Left lung (tissue), 10 donors: ENCODE measurements around the gene RALGPS1. TPM values are rescaled to one million over a fixed set of nuclear protein-coding genes. Genes with fewer than 3 reads are reported as not detected.

ENCODE experiments used
- ATAC-seq: fragments of 200-7000 bp; cut with Tn5 transposase; one replicate; pipeline ENCODE4 v1.9.1; 2020; ENCODE audit warnings: moderate library complexity
- DNase-seq, 4 donors: peaks; one replicate each; pipeline ENCODE4 v3.0.0-alpha.2; 2013 to 2020
- H3K27ac ChIP-seq, 2 donors: fragments of 200-600 bp; sonication (generic) in 1 of 2; one replicate each; pipeline versions ENCODE4 v1.5.0 to v1.8.0; 2020 to 2021
- H3K27me3 ChIP-seq, 2 donors: fragments of 200-600 bp; sonication (generic) in 1 of 2; one replicate each; pipeline versions ENCODE4 v1.5.0 to v1.8.0; 2020 to 2021
- H3K36me3 ChIP-seq, 2 donors: fragments of 200-600 bp; sonication (generic) in 1 of 2; one replicate each; pipeline versions ENCODE4 v1.5.0 to v1.8.0; 2020 to 2021
- H3K4me1 ChIP-seq, 2 donors: fragments of 200-600 bp; one replicate each; pipeline ENCODE4 v1.8.0; 2021
- H3K4me3 ChIP-seq, 2 donors: fragments of 200-600 bp; sonication (generic) in 1 of 2; one replicate each; pipeline versions ENCODE4 v1.5.0 to v1.8.0; 2020 to 2021; ENCODE audit warnings: mild to moderate bottlenecking in 1 of 2
- H3K9me3 ChIP-seq, 2 donors: fragments of 200-600 bp; sonication (generic) in 1 of 2; one replicate each; pipeline versions ENCODE4 v1.5.0 to v1.8.0; 2020 to 2021
- CTCF ChIP-seq, 2 donors: fragments of 200-600 bp; sonication (generic) in 1 of 2; IDR thresholded peaks; one replicate each; pipeline versions ENCODE4 v1.5.0 to v1.8.0; 2021; ENCODE audit warnings: antibody characterized with exemption in 2 of 2
- intact Hi-C, 2 donors: fragments of 100-400 bp; cut with DNase I; formaldehyde crosslinking; loops; one replicate each; pipeline versions ENCODE4 v1.11.2 to v1.14.2; 2022
- polyA plus RNA-seq, 6 donors: library from polyadenylated mRNA; unstranded; fragments of 120-200 nt; gene quantifications; one replicate each; pipeline ENCODE4 v1.2.1, GENCODE V29; 2013; ENCODE audit not compliant: insufficient read length in 6 of 6
- total RNA-seq, 2 donors: library from RNA; stranded (reverse); fragmentation: NEBNext Ultra II Directional; extraction: Animal tissue kit (Norgen Biotek cat#: 25700); gene quantifications; one replicate each; pipeline ENCODE4 v1.2.1, GENCODE V29; 2021
- donor health status: DM: no; HTN: yes; CAD: no.
- donor health status: DM: no; HTN: no; CAD: no.

Gene RALGPS1
- total and polyA plus RNA-seq, 8 donors: 11.9 to 27.6 (median 21.5) TPM

- DNase-seq (no peak), ATAC-seq (no peak)
- intact Hi-C loops: no loop called here
- no peaks in the 10 kb centered on the region for H3K9me3 ChIP-seq
- no peak overlapping the region for H3K4me3 ChIP-seq
- no peaks in the 10 kb centered on the region for H3K4me1 ChIP-seq
- no peaks in the 10 kb centered on the region for H3K27me3 ChIP-seq
- H3K27ac ChIP-seq: no peak overlapping the region
- H3K36me3 ChIP-seq: no peaks in the 10 kb centered on the region
- no peak for TF ChIP-seq CTCF (IDR thresholded peaks at IDR 0.05)
These were observed 335.3 kb downstream of the RALGPS1 start for GRCh38 chr9:127249877-127250276.

DNA sequence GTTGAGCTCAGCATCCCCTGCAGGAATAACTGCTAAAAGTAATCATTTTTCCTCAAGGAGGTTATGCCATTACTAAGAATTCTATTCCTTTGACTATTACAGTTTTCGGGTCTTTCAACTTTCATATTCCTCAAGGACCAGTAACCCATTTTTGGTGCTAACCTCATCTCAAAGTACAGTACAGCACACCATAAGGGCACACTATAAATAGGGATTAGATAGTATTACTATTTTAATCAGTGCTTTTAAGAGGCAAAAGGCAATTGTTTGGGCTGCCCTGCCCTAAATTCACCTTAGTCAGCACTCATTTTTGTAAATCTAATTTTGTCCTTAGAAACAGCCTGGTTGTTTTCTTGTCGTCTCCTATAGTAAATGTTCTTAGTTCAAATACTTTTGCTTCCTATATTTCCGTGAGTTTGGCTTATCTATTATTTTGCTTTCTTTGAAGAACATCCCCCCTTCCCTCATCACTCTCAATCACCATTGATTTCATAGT lies 336.4 kb downstream of the RALGPS1 start:
- Histone ChIP-seq H3K27ac (no peak overlapping the region), H3K36me3 (no peaks in the 10 kb centered on the region)

DNA sequence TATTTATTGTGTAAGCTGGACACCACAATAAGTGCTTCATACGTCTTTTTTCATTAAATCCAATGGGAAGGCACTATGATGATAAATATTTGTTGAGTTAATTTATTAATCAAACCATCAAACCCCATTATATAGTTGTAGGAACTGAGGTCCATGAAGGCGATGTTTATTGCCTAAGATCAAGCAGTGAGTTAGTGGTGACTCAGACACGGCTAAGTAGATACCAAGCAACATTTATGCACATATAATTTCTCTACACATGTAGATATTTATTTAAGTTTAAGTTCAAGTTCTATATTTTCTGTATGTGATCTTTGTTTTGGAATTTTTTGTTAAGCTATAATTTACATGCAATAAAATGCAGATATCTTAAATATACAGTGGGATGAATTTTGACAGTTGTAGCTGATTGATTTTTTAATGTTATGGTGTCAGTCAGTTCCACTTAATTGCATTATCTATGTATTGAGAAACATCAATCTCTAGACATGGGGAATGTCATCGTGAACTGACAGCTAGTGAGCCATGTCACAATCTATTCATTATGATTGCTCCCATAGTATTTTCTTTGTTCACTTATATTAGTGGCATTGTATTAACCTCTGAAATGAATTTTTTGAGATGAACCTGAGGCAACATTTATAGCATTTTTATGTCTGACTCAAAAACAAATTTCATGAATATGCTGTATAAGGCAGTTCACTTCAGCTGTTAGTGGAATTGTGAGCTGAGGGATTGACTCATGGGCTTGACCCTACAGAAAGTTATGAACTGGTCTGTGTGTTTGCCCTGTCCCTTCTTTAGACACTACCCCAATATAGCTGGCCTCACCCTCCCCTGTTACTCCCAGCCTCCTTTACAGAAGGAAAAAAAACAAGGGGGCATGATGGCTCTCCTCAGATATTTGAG lies 338.1 kb downstream of the RALGPS1 start:
- no peak overlapping the region for H3K4me3 ChIP-seq
- H3K27me3 ChIP-seq: no peaks in the 10 kb centered on the region
- intact Hi-C loops: no loop called here
- DNase-seq (no peak), ATAC-seq (no peak)
- no peak for TF ChIP-seq CTCF (IDR thresholded peaks at IDR 0.05)
- no peak overlapping the region for H3K27ac ChIP-seq
- no peaks in the 10 kb centered on the region for H3K4me1 ChIP-seq
- H3K9me3 ChIP-seq: no peaks in the 10 kb centered on the region
- H3K36me3 ChIP-seq: no peaks in the 10 kb centered on the region

More for the DNA sequence above, 336.4 kb downstream of the RALGPS1 start:
- Histone ChIP-seq H3K4me1 (no peaks in the 10 kb centered on the region), H3K4me3 (no peak overlapping the region), H3K9me3 (no peaks in the 10 kb centered on the region), H3K27me3 (no peaks in the 10 kb centered on the region)
- ATAC-seq: no peak
- no peak for DNase-seq
- TF ChIP-seq CTCF (IDR thresholded peaks at IDR 0.05): no peak
- intact Hi-C loops: no loop called here

DNA sequence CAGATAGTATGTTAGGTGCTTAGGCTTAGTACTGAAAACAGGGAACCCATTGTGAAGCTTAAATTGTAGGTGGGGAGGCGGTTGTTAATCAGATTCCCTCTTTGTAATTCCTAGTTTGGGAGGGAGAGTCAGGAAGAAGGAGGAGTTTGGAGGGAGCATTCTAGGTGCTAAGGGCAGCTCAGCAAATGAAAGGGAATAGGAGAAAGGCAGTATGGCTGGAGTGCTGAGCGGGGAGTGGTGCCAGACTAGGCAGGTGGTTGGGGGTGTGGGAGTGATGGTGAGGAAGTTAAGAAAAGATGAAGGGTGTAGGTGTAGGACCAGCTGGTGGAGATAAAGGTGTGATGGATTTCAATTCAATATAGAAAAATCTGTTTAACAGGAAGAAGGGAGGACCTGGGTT lies 338.9 kb downstream of the RALGPS1 start:
- TF ChIP-seq CTCF (IDR thresholded peaks at IDR 0.05): no peak
- Histone ChIP-seq H3K36me3 (no peaks in the 10 kb centered on the region), H3K4me1 (no peaks in the 10 kb centered on the region), H3K9me3 (no peaks in the 10 kb centered on the region), H3K27me3 (no peaks in the 10 kb centered on the region), H3K27ac (no peak overlapping the region), H3K4me3 (no peak overlapping the region)
- DNase-seq (no peak), ATAC-seq (no peak)
- intact Hi-C loops: no loop called here

- no peak for ATAC-seq
- intact Hi-C loops: no loop called here
- TF ChIP-seq CTCF (IDR thresholded peaks at IDR 0.05): no peak
- no peaks in the 10 kb centered on the region for H3K27me3 ChIP-seq
- no peak overlapping the region for H3K27ac ChIP-seq
- H3K4me1 ChIP-seq: no peaks in the 10 kb centered on the region
- H3K9me3 ChIP-seq: no peaks in the 10 kb centered on the region
- no peak for DNase-seq
- no peak overlapping the region for H3K4me3 ChIP-seq
- H3K36me3 ChIP-seq: no peaks in the 10 kb centered on the region
These were observed 341.1 kb downstream of the RALGPS1 start for GRCh38 chr9:127255692-127256091.
